HepG2 (cell line): ENCODE results near the gene STIM2. TPM values are rescaled to one million over a fixed set of nuclear protein-coding genes. Genes with fewer than 3 reads are reported as not detected.

Experiments used
- BATF2 ChIP-seq: sonication (generic); formaldehyde crosslinking; IDR thresholded peaks from 2 replicates; pipeline ENCODE4 v1.8.0; 2022; ENCODE audit warnings: mild to moderate bottlenecking, missing genetic modification reagents, moderate library complexity
- BORCS8-MEF2B ChIP-seq: sonication (generic); formaldehyde crosslinking; IDR thresholded peaks from 2 replicates; pipeline ENCODE4 v1.8.0; 2022; ENCODE audit warnings: mild to moderate bottlenecking, missing genetic modification reagents
- HDAC1 ChIP-seq: sonication (generic); formaldehyde crosslinking; IDR thresholded peaks from 2 replicates; pipeline ENCODE4 v1.5.1; 2020; ENCODE audit warnings: mild to moderate bottlenecking, missing genetic modification reagents
- NRL ChIP-seq: sonication (generic); formaldehyde crosslinking; IDR thresholded peaks from 2 replicates; pipeline ENCODE4 v1.5.0; 2020; ENCODE audit warnings: missing genetic modification reagents, mild to moderate bottlenecking, moderate library complexity, borderline replicate concordance
- PRDM4 ChIP-seq: sonication (generic); formaldehyde crosslinking; IDR thresholded peaks from 2 replicates; pipeline ENCODE4 v1.9.0; 2021; ENCODE audit warnings: missing genetic modification reagents, borderline replicate concordance
- SCMH1 ChIP-seq: sonication (generic); formaldehyde crosslinking; IDR thresholded peaks from 2 replicates; pipeline ENCODE4 v1.9.0; 2021; ENCODE audit warnings: missing genetic modification reagents, mild to moderate bottlenecking, borderline replicate concordance
- SRSF4 ChIP-seq: fragments of 200-400 bp; formaldehyde crosslinking; IDR thresholded peaks from one replicate; pipeline ENCODE4 v1.6.1; 2018; ENCODE audit warnings: mild to moderate bottlenecking, low read depth, low read length, moderate library complexity; ENCODE audit not compliant: poor library complexity, severe bottlenecking
- UBTF ChIP-seq: sonication (generic); formaldehyde crosslinking; IDR thresholded peaks from 2 replicates; pipeline ENCODE4 v1.4.0; 2020; ENCODE audit warnings: mild to moderate bottlenecking, missing genetic modification reagents
- ZBTB10 ChIP-seq: sonication (generic); formaldehyde crosslinking; IDR thresholded peaks from 2 replicates; pipeline ENCODE4 v1.4.0; 2020; ENCODE audit warnings: missing genetic modification reagents, borderline replicate concordance
- ZFP1 ChIP-seq: IDR thresholded peaks from 2 replicates; pipeline ENCODE4 v1.6.1; 2016
- ZFYVE20 ChIP-seq: sonication (generic); formaldehyde crosslinking; IDR thresholded peaks from 2 replicates; pipeline ENCODE4 v1.8.0; 2023; ENCODE audit warnings: low read depth, mild to moderate bottlenecking, moderate library complexity, missing genetic modification reagents, borderline replicate concordance
- ZKSCAN1 ChIP-seq: fragments of 150-350 bp; IDR thresholded peaks from 2 replicates; pipeline ENCODE4 v1.6.1; 2014; ENCODE audit warnings: low read length
- ZNF253 ChIP-seq: sonication (generic); formaldehyde crosslinking; IDR thresholded peaks from 2 replicates; pipeline ENCODE4 v1.8.0; 2022; ENCODE audit warnings: mild to moderate bottlenecking, missing genetic modification reagents, borderline replicate concordance
- ZNF282 ChIP-seq: fragments of 450-650 bp; IDR thresholded peaks from 2 replicates; pipeline ENCODE4 v1.6.1; 2018; ENCODE audit not compliant: partially characterized antibody
- ZNF292 ChIP-seq: sonication (generic); formaldehyde crosslinking; IDR thresholded peaks from 2 replicates; pipeline ENCODE4 v1.8.1; 2022; ENCODE audit warnings: mild to moderate bottlenecking, low read depth, missing genetic modification reagents, borderline replicate concordance
- ZNF605 ChIP-seq: sonication (generic); formaldehyde crosslinking; IDR thresholded peaks from 2 replicates; pipeline ENCODE4 v1.8.0; 2022; ENCODE audit warnings: mild to moderate bottlenecking, missing genetic modification reagents
- ZNF768 ChIP-seq: sonication (generic); formaldehyde crosslinking; IDR thresholded peaks from 2 replicates; pipeline ENCODE4 v1.4.0; 2020; ENCODE audit warnings: missing genetic modification reagents
- ZNF792 ChIP-seq: IDR thresholded peaks from 2 replicates; pipeline ENCODE4 v1.6.1; 2016
- polyA plus RNA-seq, 8 experiments: library from polyadenylated mRNA; depleted of rRNA in 3 of 8; stranded (reverse) in 7 of 8; unstranded in 1 of 8; fragments of >200 nt; fragmentation: Illumina TruSeq in 4 of 8; extraction: Trizol in 4 of 8; gene quantifications; 2 replicates each; pipeline versions ENCODE4 v1.2.1 to v1.2.3, GENCODE V29; 2011 to 2016; ENCODE audit warnings: low read depth in 4 of 8, missing spikeins in 1 of 8, mixed read lengths in 1 of 8; ENCODE audit not compliant: insufficient read depth in 1 of 8
- total RNA-seq, 5 experiments: library from RNA; depleted of rRNA; stranded (reverse); fragments of >200 nt; fragmentation: Illumina TruSeq; extraction: Trizol; gene quantifications; 2 replicates each; pipeline ENCODE4 v1.2.3, GENCODE V29; 2016; ENCODE audit warnings: low read depth in 1 of 5

Gene STIM2
- total and polyA plus RNA-seq, 2 of the 13 experiments (the other 11 are each of a cell fraction or from before 2014, with no cell fraction given) = 19.3 to 19.4 TPM

- TF ChIP-seq ZNF253 (no peak), PRDM4 (no peak), SCMH1 (no peak), ZNF292 (CRISPR knock-in tag) (no peak; the same call in 1 of the 2 replicates), UBTF (no peak; the same call in 1 of the 2 replicates), ZKSCAN1 (no peak), NRL (CRISPR knock-in tag) (no peak), BATF2 (CRISPR knock-in tag) (no peak), ZFYVE20 (no peak), BORCS8-MEF2B (peak; percentile 69; the same call in 1 of the 2 replicates), ZNF282 (no peak), HDAC1 (CRISPR knock-in tag) (peak; percentile 75), ZNF768 (no peak), ZNF605 (CRISPR knock-in tag) (peak; percentile 76; the same call in 1 of the 2 replicates), SRSF4 (no peak), ZNF792 (CRISPR knock-in tag) (0 out of 2 replicates have a peak, but pooled peaks have one; percentile 30), ZBTB10 (no peak), ZFP1 (no peak)
Observed at GRCh38 chr4:26860157-26860921, at the start of gene STIM2 (continued).
